IMR-90 (cell line): ENCODE measurements around the gene ANKH. TPM values are rescaled to one million over a fixed set of nuclear protein-coding genes. Genes with fewer than 3 reads are reported as not detected.

Source experiments
- ATAC-seq: fragments of 200-7000 bp; cut with Tn5 transposase; 2 replicates; pipeline ENCODE4 v1.9.1; 2020; ENCODE audit warnings: low read depth, mild to moderate bottlenecking, moderate library complexity
- BruUV-seq: library from RNA; stranded (reverse); fragments of 400-500 nt; replicated peaks from 2 replicates; lab custom pipeline; 2021; lab: Mats Ljungman, UMichigan
- CTCF ChIA-PET: fragments of 300-600 bp; formaldehyde crosslinking; extraction: SDS; loops from one replicate; lab custom pipeline; 2021; ENCODE audit warnings: antibody characterized with exemption; lab: Yijun Ruan, JAX
- POLR2A ChIA-PET: fragments of 300-600 bp; sonication (Branson Sonifier 250); formaldehyde crosslinking; loops from one replicate; lab custom pipeline; 2022; ENCODE audit warnings: antibody characterized with exemption; ENCODE audit not compliant: unreplicated experiment; lab: Charles Lee
- DNase-seq: peaks from one replicate; pipeline ENCODE4 v3.0.0; 2013
- H2AFZ ChIP-seq: replicated peaks from 2 replicates; pipeline ENCODE3; 2013; ENCODE audit warnings: low read length, mild to moderate bottlenecking; ENCODE audit not compliant: poor library complexity
- H2AK5ac ChIP-seq: 2 replicates; pipeline ENCODE4 v1.6.1; 2013; ENCODE audit warnings: low read depth, low read length, inconsistent platforms
- H2AK9ac ChIP-seq: replicated peaks from 2 replicates; pipeline ENCODE3; 2013; ENCODE audit warnings: mild to moderate bottlenecking, low read depth, low read length, moderate library complexity; ENCODE audit not compliant: poor library complexity
- H2BK120ac ChIP-seq: 2 replicates; pipeline ENCODE4 v1.6.1; 2013; ENCODE audit warnings: low read depth, low read length, inconsistent platforms
- H2BK15ac ChIP-seq: 3 replicates; pipeline ENCODE4 v1.6.1; 2013; ENCODE audit warnings: low read depth, low read length, inconsistent platforms
- H2BK20ac ChIP-seq: 2 replicates; pipeline ENCODE4 v1.6.1; 2013; ENCODE audit warnings: low read depth, mild to moderate bottlenecking, inconsistent platforms, low read length, moderate library complexity
- H2BK5ac ChIP-seq: 2 replicates; pipeline ENCODE4 v1.6.1; 2013; ENCODE audit warnings: mild to moderate bottlenecking, low read depth, low read length, inconsistent platforms; ENCODE audit not compliant: poor library complexity, severe bottlenecking
- H3K14ac ChIP-seq: replicated peaks from 2 replicates; pipeline ENCODE4 v1.6.1; 2013; ENCODE audit warnings: low read depth, low read length, inconsistent platforms
- H3K18ac ChIP-seq: 2 replicates; pipeline ENCODE4 v1.6.1; 2013; ENCODE audit warnings: low read depth, low read length, control low read depth
- H3K23ac ChIP-seq: 2 replicates; pipeline ENCODE4 v1.6.1; 2013; ENCODE audit warnings: low read depth, low read length, inconsistent platforms
- H3K27ac ChIP-seq: 2 replicates; pipeline ENCODE4 v1.5.1; 2013; ENCODE audit warnings: mild to moderate bottlenecking, control low read depth, low read length; ENCODE audit not compliant: insufficient read depth
- H3K27me3 ChIP-seq: 2 replicates; pipeline ENCODE4 v1.6.1; 2013; ENCODE audit warnings: low read length; ENCODE audit not compliant: control insufficient read depth, insufficient read depth
- H3K36me3 ChIP-seq: 2 replicates; pipeline ENCODE4 v1.6.1; 2013; ENCODE audit warnings: low read length, mixed read lengths; ENCODE audit not compliant: control insufficient read depth, insufficient read depth
- H3K4ac ChIP-seq: 2 replicates; pipeline ENCODE4 v1.6.1; 2013; ENCODE audit warnings: low read depth, low read length, inconsistent platforms
- H3K4me1 ChIP-seq: 2 replicates; pipeline ENCODE4 v1.6.1; 2013; ENCODE audit warnings: low read length, mixed read lengths; ENCODE audit not compliant: control insufficient read depth, insufficient read depth
- H3K4me2 ChIP-seq: 2 replicates; pipeline ENCODE4 v1.6.1; 2013; ENCODE audit warnings: low read depth, mild to moderate bottlenecking, control low read depth, low read length, moderate library complexity
- H3K4me3 ChIP-seq: 2 replicates; pipeline ENCODE4 v1.5.1; 2013; ENCODE audit warnings: low read depth, mild to moderate bottlenecking, control low read depth, low read length, moderate library complexity; ENCODE audit not compliant: insufficient read depth
- H3K56ac ChIP-seq: 2 replicates; pipeline ENCODE4 v1.6.1; 2013; ENCODE audit warnings: low read length, inconsistent platforms; ENCODE audit not compliant: insufficient read depth; ENCODE audit errors: extremely low read depth
- H3K79me1 ChIP-seq, 2 experiments: 2 replicates each; pipeline ENCODE4 v1.6.1; 2013; ENCODE audit warnings: low read length in 2 of 2, inconsistent platforms in 1 of 2, low read depth in 1 of 2
- H3K9ac ChIP-seq: 2 replicates; pipeline ENCODE4 v1.6.1; 2013; ENCODE audit warnings: low read depth, low read length, control low read depth
- H3K9me1 ChIP-seq: 2 replicates; pipeline ENCODE4 v1.6.1; 2013; ENCODE audit warnings: low read length, inconsistent platforms; ENCODE audit not compliant: insufficient read depth
- H3K9me3 ChIP-seq: 2 replicates; pipeline ENCODE4 v1.6.1; 2013; ENCODE audit warnings: low read length; ENCODE audit not compliant: control insufficient read depth, insufficient read depth
- H4K20me1 ChIP-seq: 2 replicates; pipeline ENCODE4 v1.6.1; 2013; ENCODE audit warnings: low read length, inconsistent platforms; ENCODE audit not compliant: insufficient read depth
- H4K5ac ChIP-seq: 2 replicates; pipeline ENCODE4 v1.6.1; 2013; ENCODE audit warnings: mild to moderate bottlenecking, low read depth, low read length, control low read depth
- H4K8ac ChIP-seq, 2 experiments: 2 replicates each; pipeline ENCODE4 v1.6.1; 2013; ENCODE audit warnings: low read depth in 2 of 2, low read length in 2 of 2, control low read depth in 1 of 2, inconsistent platforms in 1 of 2
- H4K91ac ChIP-seq: 2 replicates; pipeline ENCODE4 v1.6.1; 2013; ENCODE audit warnings: low read depth, low read length, inconsistent platforms; ENCODE audit not compliant: insufficient read depth
- CEBPB ChIP-seq: IDR thresholded peaks from 2 replicates; pipeline ENCODE4 v1.6.1; 2012; ENCODE audit warnings: low read depth, low read length, improper control_type of control experiment
- FOS ChIP-seq: fragments of 150-350 bp; IDR thresholded peaks from 2 replicates; pipeline ENCODE4 v1.6.1; 2016; ENCODE audit warnings: low read depth, low read length
- MAFK ChIP-seq: IDR thresholded peaks from 2 replicates; pipeline ENCODE4 v1.6.1; 2012; ENCODE audit warnings: low read depth, low read length, improper control_type of control experiment
- MAZ ChIP-seq: IDR thresholded peaks from 2 replicates; pipeline ENCODE4 v1.6.1; 2012; ENCODE audit warnings: low read depth, mild to moderate bottlenecking, low read length, improper control_type of control experiment, moderate library complexity, borderline replicate concordance
- MXI1 ChIP-seq: IDR thresholded peaks from 2 replicates; pipeline ENCODE4 v1.6.1; 2012; ENCODE audit warnings: low read depth, mild to moderate bottlenecking, low read length, moderate library complexity, borderline replicate concordance
- POLR2A ChIP-seq: IDR thresholded peaks from 2 replicates; pipeline ENCODE4 v1.6.1; 2012; ENCODE audit warnings: mild to moderate bottlenecking, low read depth, low read length
- RCOR1 ChIP-seq: IDR thresholded peaks from 2 replicates; pipeline ENCODE4 v1.6.1; 2012; ENCODE audit warnings: mild to moderate bottlenecking, low read length, improper control_type of control experiment; ENCODE audit not compliant: insufficient replicate concordance
- RFX5 ChIP-seq: IDR thresholded peaks from 2 replicates; pipeline ENCODE4 v1.8.0; 2012; ENCODE audit warnings: low read depth, mild to moderate bottlenecking, low read length, moderate library complexity
- WGBS, 2 experiments: methylation state at CpG; one replicate each; pipeline versions ENCODE4 v1.1.5 to v1.1.7; 2013; ENCODE audit warnings: missing lambda C conversion rate in 2 of 2; ENCODE audit not compliant: insufficient read length in 1 of 2; ENCODE audit errors: extremely low coverage in 2 of 2; 5-methylcytosine and 5-hydroxymethylcytosine counted together
- dilution Hi-C: fragments of 300-500 bp; cut with HindIII; formaldehyde crosslinking; loops from one replicate; pipeline ENCODE4 v1.14.3; 2018; ENCODE audit warnings: low sequenced_read_pairs; ENCODE audit not compliant: unreplicated experiment
- in situ Hi-C: fragments of 300-500 bp; cut with MboI; formaldehyde crosslinking; loops from 3 replicates; pipeline ENCODE4 v1.14.3; 2019; ENCODE audit warnings: low sequenced_read_pairs, inconsistent platforms, mixed read lengths
- intact Hi-C: fragments of 100-400 bp; cut with micrococcal nuclease; formaldehyde crosslinking; loops from 2 replicates; pipeline ENCODE4 v1.10.0; 2022
- polyA plus RNA-seq, 3 experiments: library from polyadenylated mRNA; depleted of rRNA; stranded (reverse); fragments of >200 nt; gene quantifications; 2 replicates each; pipeline ENCODE4 v1.2.3, GENCODE V29; 2012; ENCODE audit warnings: low replicate concordance in 1 of 3
- total RNA-seq: library from RNA; depleted of rRNA; stranded (reverse); fragments of >200 nt; gene quantifications from 2 replicates; pipeline ENCODE4 v1.2.3, GENCODE V29; 2012
- TF ChIP-seq, protein P1 (sequence below): fragments of 150-350 bp; IDR thresholded peaks from 2 replicates; pipeline ENCODE4 v1.6.1; 2016; ENCODE audit warnings: low read depth, mild to moderate bottlenecking, low read length, moderate library complexity, borderline replicate concordance
- TF ChIP-seq, protein P2 (sequence below): conservative IDR thresholded peaks from 2 replicates; pipeline ENCODE4 v1.5.1; 2012; ENCODE audit warnings: mild to moderate bottlenecking, low read depth, low read length, improper control_type of control experiment

The ANKH gene
- total and polyA plus RNA-seq, 2 of the 4 experiments (the other 2 are of a cell fraction), result 5.2 to 17.2 TPM

GRCh38 chr5:14840624-14841023 is 31.0 kb downstream of the ANKH start:
- Histone ChIP-seq H2AK5ac (no peak overlapping the region), H3K4ac (no peak overlapping the region), H3K9ac (no peak overlapping the region), H3K27ac (no peak overlapping the region), H3K4me1 (no peaks in the 10 kb centered on the region), H2BK15ac (no peak overlapping the region), H3K56ac (no peak overlapping the region), H4K20me1 (no peaks in the 10 kb centered on the region), H3K79me1 (no peaks in the 10 kb centered on the region; a peak in 3 of 4 replicates), H2AFZ (no peak overlapping the region), H3K9me1 (no peaks in the 10 kb centered on the region; the same call in 1 of the 2 replicates), H2AK9ac (no peak overlapping the region), H2BK120ac (no peak overlapping the region), H2BK5ac (no peak overlapping the region), H4K91ac (no peak overlapping the region), H3K4me2 (no peak overlapping the region), H4K8ac (no peak overlapping the region), H3K36me3 (no peaks in the 10 kb centered on the region; the same call in 1 of the 2 replicates), H3K4me3 (no peak overlapping the region), H3K18ac (no peak overlapping the region), H3K27me3 (no peaks in the 10 kb centered on the region), H3K9me3 (no peaks in the 10 kb centered on the region), H2BK20ac (no peak overlapping the region), H3K14ac (no peak overlapping the region), H3K23ac (no peak overlapping the region), H4K5ac (no peak overlapping the region)
- no peak for TF ChIP-seq MAFK
- TF ChIP-seq POLR2A, result no peak
- TF ChIP-seq MXI1, result no peak
- no peak for TF ChIP-seq FOS
- no peak for TF ChIP-seq CEBPB
- no peak for TF ChIP-seq RFX5
- TF ChIP-seq RCOR1, result no peak
- TF ChIP-seq MAZ, result no peak
- TF ChIP-seq, protein P1, sequence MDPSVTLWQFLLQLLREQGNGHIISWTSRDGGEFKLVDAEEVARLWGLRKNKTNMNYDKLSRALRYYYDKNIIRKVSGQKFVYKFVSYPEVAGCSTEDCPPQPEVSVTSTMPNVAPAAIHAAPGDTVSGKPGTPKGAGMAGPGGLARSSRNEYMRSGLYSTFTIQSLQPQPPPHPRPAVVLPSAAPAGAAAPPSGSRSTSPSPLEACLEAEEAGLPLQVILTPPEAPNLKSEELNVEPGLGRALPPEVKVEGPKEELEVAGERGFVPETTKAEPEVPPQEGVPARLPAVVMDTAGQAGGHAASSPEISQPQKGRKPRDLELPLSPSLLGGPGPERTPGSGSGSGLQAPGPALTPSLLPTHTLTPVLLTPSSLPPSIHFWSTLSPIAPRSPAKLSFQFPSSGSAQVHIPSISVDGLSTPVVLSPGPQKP, result no peak
- TF ChIP-seq, protein P2, sequence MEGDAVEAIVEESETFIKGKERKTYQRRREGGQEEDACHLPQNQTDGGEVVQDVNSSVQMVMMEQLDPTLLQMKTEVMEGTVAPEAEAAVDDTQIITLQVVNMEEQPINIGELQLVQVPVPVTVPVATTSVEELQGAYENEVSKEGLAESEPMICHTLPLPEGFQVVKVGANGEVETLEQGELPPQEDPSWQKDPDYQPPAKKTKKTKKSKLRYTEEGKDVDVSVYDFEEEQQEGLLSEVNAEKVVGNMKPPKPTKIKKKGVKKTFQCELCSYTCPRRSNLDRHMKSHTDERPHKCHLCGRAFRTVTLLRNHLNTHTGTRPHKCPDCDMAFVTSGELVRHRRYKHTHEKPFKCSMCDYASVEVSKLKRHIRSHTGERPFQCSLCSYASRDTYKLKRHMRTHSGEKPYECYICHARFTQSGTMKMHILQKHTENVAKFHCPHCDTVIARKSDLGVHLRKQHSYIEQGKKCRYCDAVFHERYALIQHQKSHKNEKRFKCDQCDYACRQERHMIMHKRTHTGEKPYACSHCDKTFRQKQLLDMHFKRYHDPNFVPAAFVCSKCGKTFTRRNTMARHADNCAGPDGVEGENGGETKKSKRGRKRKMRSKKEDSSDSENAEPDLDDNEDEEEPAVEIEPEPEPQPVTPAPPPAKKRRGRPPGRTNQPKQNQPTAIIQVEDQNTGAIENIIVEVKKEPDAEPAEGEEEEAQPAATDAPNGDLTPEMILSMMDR, result no peak
- ATAC-seq (no peak), DNase-seq (no peak)
- no CpG with 5 or more reads among the region's 3 CpGs for WGBS, 2 experiments
- ChIA-PET CTCF (no interaction called here), POLR2A (no interaction called here)
- intact Hi-C loops, result no loop called here
- BruUV-seq, result no TSS peak
- in situ Hi-C loops, result no loop called here
- dilution Hi-C loops, result no loop called here
